HG03025 (cell line): ENCODE measurements around the gene CFAP61.

Experiments used
- ATAC-seq: cut with Tn5 transposase; IDR thresholded peaks from one replicate; pipeline ENCODE4 v1.9.1; 2021; ENCODE audit warnings: mild to moderate bottlenecking, moderate library complexity; ENCODE audit not compliant: unreplicated experiment, low FRiP score

CFAP61 gene

DNA sequence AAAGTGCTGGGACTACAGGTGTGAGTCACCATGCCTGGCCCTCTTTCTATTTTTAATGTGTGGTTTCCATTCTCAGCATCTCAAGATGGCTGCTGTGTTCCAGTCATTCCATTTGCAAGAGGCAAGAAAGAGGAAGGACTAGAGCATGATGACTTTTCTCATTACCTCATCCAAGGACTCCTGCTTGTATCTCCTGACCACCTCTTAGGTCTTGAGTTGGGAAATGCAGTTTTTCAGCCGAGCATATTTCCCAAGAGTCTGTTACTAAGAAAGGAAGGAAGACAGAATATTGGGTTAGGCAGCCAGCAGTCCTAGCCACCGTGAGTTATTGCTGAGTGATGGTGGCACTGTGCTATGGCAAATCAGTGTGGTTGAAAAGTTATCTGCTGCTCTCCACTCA, 207.2 kb downstream of the CFAP61 start:
- no peak for ATAC-seq

DNA sequence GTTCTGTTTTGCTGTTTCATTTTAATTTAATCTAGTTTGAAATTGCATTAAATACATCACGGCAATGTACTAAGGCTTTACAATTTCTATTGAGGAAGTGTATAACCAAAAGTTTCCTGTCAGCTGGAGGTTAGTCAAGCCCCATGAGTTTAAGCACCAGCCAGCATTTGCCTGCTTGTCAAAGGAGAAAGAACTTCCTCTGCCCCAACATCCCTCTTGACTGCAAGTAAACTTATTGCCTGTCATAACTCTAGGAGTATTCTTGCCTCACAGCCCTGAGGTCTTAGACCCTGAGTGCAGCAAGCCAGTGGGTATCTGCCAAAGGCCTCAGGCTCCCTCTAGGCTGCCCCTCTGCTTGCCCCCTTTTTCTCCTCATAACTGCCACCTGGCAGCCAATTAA, 208.8 kb downstream of the CFAP61 start:
- ATAC-seq = no peak

DNA sequence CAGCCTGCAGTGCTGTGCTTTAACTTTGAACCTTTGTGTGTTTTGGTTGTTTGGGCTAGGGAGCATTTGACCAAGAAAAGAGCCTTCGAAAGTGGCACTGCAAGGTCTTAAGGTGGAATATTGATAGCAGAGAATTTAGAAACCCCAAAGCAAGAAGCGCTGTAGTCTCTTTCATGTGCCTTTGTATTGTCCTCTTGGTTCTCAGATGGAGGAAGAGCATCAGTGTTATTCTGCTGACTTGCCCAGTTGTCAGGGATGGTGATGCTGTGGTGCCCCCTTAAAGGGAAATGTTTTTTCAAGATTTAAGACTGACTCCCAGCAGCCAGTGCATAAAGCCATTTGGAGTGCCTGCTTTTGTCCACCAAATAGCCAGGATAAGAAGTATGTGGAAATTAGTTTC, 212.9 kb downstream of the CFAP61 start:
- no peak for ATAC-seq

DNA sequence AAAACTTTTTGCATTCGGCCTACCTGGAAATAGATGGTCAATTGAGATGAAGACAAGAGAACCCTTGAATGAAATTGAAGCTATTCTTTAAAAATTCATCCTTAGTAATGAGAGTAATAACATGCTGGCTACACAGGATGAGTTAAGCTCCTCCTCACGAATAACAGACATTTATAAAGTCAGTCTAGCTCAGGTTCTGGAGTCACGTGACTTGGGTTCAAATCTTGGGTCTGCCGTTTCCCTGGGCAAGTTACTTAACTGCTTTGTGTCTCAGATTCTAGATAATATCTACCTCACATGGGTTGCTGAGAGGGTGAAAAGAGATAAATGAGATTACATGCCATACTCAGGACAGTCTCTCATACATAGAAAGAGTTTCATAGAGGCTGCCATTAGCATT, 214.2 kb downstream of the CFAP61 start:
- ATAC-seq = no peak

DNA sequence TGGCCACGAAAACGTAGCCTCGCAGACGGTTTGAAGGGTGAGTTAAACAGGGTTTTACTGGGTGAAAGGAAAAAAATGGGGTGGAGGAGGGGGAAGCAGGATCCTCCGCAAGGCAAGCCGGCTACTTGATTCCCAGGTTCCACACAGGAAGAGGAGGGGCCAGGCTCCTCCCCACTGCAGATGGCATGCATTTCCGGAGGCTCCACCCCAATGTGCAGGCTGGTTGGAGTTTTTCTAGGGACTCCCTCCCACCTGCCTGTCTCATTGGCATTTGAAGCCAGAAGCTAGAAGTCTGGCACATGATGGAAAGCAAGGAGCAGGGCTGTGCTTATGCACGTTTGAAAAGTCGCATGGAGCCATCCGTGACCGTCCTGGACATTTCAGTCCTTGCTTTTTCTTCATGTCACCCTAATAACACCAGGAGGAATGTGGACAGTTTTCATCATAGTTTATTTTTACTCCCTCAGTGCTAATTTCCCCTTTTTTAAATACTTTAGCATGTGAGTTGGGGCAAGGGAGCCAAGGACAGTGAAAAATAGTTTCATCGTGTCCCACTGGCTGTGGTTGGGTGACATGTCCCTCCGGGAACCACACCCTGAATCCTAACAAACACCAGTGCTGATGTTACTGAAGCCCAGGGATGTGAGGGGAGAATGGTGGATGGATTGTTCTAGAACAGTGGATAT, 215.5 kb downstream of the CFAP61 start:
- ATAC-seq = no peak

DNA sequence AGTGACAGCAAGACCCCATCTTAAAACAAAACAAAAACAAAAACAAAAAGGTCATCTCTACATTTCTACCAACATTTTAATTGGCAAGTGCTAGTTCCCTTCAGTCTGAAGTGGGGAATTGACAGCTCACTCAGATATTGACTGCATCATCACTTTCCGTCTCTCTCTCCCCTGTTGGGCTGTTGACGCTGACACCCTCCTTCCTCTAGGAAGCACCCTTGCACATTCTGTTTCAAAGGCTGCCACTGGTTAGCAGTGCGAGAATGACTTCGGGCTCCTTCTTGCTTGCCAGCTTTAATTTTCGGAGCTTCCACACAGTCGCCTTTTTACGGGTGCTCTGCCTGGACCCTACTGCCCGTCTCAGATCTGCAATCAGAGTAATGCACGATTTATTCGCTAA, 218.9 kb downstream of the CFAP61 start:
- no peak for ATAC-seq

DNA sequence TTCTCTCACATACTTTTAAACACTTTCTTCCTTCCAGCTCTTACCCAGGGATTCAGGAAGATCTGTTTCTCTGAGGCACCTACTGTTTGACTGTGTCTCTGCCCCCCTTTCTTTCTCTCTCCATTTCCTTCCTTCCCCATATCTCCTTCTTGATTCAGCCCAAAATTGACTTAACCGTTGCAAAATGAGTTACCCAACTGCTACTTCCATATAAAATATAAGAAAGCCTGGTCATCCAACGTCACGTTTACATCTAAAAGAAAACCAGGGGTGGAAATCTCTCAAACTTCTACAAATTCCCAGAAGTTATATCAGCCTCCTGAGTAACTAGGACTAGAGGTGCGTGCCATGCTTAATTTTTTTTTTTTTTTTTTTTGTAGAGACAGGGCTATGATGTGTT, 220.4 kb downstream of the CFAP61 start:
- no peak for ATAC-seq

DNA sequence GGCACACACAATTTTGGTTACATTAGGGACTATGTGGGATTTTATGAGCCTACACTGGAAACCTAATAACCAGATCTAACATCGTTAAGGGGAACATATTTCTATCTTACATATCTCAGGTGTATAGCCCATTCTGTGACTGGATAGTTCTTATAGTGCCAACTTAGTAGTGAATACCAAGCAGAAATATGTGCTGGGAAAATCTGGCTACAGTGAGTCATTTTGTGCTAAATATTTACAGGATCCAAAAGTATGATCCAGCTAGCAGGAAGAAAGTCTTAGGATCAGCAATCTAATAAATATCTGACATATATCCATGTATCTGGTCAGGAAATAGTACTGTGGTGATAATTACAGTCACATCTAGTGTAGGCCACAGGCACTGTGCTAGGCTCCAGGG, 221.0 kb downstream of the CFAP61 start:
- ATAC-seq = no peak

DNA sequence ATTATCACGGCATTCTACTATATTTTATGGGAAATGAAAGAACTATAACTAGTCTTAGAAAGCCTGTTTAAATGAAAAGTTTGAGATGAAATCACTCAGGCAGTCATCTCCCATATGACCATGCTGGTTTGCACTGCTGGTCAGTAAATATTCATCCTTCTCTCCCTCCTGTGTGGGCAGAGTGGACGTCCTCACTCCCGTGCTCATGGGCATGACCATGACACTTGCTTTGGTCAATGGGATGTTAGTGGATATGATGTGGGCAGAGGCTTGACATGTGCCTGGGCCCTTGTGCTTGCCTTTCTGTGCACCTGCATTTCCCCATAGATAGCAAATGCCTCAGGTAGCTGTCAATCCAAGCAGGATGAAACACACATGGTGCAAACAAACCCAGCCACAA, 222.5 kb downstream of the CFAP61 start:
- ATAC-seq = no peak

DNA sequence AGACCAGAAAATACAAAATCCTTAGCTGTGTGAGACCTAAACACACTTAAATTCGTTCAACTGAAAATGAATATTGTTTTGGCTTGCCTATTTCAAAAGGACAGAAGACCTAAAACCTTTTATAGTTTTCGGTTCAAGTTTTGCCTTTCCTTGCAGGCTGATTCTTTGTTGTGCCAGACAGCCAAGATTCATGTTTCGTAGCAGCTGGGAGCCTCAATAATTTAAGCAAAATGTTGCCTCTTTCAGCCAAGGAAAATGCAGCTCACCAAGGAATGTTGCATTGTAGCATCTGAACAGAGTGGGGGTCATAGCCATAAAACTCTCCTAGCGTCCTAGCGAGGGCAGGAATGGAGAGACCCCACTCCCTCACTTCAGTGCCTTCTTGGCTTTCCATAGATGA, 223.3 kb downstream of the CFAP61 start:
- no peak for ATAC-seq

DNA sequence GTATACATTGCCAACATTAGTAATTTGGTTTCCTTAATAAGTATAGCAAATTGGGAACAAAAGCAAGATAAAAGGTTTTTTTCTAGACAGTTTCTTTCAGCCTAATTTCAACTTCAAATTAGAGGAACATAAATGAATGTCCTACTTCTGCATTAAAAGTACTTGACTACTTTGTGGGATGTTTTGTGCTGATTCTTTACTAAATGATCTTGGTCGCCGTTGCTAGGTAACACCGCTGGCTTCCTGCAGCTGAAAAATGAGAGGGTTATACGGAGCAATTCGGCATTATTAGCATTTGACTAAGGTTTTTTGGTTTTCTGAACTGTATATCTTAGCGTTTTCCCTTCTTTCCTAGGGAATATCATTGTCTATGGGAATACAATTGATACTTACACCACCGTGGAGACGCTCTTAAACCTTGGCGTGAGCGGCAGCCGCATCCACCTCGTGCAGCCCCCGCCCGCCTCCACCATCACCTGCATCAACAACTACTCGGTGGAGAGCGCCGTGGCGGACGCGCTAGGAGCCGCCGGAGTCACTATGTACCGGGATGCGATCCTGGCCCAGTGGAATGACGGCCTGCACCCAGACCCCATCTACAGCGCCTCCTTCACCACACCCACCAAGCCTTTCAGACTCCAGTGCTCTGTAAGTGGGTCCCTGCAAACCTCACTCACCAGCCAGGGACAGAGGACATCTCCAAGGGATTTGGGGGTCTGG, 224.6 kb downstream of the CFAP61 start:
- ATAC-seq = no peak

DNA sequence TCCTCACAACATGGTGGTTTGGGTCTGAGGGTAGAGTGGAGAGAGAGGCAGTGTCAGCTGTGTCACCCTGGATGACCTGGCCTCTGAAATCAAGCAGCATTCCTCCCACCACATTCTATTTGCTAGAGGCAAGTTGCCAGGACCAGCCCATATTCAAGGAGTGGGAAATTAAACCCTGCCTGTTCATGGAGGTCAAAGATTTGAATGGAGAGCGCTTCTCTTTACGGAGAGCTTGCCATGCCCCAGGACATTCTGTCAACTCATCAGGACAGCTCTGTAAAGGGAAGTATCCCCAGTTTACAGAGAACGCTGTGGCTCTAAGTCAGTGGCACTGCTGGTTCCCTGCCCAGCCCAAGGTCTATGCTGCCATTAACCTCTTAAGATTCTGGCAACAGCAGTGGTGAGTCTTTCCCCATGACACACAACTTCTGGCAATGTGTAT, 225.6 kb downstream of the CFAP61 start:
- no peak for ATAC-seq

DNA sequence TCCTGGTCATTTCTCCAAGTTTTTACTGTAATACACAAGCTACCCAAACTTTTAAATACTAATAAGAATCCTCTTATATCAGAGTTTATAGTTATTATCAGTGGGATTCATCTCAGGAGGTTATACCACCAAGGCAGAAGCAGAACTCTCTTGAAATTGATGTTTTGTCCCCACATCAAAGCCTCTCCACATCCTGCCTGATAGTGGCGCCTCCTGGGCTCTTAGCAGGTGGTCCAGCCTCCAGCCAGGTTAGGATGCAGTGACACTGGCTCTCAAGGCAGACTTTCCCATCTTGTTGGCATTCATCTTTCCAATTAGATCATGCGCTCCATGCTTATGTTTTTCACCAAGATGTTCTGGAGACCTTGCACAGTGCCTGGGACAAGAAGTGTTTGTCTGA, 233.7 kb downstream of the CFAP61 start:
- ATAC-seq = no peak

DNA sequence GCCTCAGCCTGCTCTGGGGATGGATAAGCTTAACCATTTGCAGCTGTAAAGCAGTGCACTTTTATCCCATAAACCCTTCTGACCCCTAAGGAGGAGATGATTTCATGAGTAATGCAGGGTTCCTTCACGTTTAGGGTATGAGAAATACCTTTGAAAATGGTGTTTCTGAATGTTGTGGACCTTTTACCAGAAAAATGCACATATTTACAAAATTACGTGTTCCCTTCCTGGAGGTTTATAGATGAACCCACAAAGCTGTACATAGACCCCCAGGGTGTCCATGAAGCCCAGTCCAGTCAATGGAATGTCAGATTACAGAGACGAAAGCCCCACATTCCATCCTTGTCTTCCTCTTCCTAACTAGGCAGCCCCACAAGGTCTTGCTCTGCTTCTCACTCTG, 237.0 kb downstream of the CFAP61 start:
- no peak for ATAC-seq

DNA sequence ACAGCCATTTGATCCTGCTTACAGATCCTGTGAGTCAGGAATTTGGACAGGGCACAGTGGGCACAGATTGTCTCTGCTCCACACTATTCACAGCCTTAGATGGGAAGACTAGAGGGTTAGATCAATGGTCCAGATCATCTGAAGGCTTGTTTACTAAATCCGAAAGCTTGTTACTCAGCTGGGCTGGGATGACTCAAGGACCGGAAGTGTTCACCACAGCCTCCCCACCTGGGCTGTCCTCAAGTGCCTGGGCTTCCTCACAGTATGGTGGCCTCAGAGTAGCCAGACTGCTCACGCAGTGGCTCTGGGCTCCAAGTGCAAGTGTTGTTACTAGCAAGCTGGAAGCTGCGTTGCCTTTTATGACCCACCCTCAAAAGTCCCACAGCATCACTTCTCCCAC, 240.1 kb downstream of the CFAP61 start:
- ATAC-seq = no peak

DNA sequence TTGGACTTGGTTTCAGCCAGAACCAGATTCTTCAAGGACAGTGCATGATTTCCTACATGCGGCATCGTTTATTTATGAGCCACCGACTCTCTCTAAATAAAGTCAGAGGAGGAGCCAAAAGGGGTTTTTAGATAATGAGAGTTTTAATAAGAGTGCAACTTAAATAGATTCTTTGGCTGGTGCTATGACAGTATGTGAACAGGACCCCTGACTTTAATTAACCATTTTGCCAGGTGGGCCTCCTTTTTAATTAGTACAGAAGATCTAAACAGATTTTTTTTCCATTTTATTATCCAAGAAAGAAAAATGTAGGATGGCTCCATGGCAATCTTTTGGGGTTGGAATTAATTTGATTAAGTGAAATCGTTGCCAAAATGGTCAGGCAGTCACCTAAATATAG, 240.8 kb downstream of the CFAP61 start:
- ATAC-seq = no peak

DNA sequence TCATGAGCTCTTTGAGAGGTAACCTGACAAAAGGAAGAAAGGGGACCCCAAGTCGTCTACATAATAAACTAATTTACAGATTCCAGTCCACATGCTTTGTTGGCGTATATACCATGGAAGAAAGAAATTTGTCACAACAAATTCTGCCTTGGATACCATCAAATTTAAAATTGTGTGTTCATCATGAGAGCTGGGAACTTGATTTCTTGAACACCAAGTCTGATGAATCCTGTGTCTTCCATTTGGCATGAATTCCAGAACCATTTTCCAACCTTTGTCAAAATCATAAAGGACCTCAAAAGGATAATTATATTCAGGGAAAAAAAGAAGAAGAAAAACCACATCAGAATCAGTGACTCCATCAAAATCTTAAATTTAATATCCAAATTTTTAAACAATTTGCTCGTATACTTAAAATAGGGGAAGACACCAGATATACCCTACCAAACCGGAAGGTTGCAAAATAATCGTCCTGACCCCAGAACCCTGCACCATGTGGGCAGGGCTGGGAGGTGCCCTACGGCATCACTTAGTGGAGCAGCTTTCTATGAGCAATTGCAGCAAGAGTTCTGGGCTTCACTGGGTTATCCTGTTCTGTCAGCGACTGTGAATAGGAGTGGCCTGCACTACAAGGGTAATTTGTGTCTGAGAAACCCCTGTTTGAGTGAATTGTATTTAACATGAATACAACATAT, 241.5 kb downstream of the CFAP61 start:
- ATAC-seq = no peak

DNA sequence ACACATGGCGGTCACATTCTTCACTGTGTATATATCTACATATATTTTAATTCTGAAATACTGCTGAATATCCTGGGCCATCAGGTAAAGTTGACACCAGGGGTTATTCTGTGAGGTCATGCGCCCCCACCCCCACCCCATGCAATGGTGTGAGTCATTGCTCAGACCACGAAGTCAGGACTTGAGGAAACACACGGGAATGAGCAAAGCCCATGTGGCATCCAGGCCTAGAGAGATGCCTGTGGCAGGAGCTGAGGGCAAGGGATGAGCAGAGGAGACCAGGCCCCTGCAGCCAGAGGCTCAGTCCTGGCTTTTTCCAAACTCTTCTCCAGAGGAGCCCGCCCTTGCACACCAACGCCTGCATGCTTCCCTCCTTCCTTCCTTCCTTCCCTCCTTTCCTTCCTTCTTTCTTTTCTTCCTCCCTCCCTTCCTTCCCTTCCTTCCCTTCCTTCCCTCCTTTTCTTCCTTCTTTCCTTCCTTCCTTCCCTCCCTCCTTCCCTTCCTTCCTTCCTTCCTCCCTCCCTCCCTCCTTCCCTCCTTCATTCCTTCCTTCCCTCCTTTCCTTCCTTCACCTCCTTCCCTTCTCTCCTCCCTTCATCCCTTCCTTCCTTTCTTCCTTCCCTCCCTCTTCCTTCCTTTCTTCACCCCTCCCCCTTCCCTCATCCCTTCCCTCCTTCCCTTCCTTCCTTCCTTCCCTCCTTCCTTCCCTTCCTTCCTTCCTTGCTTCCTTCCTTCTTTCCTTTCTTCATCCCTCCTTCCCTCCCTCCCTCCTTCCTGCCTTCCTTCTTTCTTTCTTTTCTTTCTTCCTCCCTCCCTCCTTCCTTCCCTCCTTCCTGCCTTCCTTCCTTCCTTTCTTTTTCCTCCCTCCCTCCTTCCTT, 243.5 kb downstream of the CFAP61 start:
- ATAC-seq = no peak

DNA sequence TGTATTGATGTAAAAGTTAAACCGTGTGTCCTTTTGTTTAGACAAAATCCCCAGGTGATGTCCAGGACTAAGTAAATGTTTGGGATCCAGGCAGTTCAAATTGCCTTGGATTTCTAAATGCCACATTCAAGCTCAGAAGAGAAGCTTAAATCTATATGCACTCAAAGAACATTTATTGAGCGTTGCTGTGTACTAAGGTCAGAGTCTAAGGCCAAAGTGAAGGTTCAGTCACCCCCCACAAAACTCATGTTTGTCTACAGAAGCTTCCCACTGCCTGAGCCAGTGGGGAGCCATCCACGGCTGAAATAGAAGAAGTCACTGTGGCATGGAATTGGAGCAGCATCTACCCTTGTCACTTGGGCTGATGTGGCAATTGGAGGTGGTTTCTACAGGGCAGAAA, 244.8 kb downstream of the CFAP61 start:
- ATAC-seq = no peak

DNA sequence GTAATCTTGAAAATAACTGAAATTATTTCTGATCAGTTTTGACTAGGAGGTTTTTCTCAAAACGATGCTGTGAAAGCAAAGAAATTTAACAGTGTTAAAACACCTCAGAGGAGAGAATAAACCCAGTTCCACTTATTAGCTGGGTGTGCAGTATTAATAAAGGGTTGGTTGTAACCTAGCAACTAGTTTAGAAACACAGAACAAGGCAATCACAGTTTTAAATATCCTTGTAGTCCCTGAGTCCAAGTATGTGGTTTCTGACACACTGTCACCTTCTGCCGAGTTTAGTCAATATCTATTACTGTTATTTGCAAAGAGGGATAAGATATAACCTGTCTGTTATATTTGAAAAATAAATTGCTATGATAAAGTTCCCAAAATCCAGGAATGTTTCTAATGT, 245.4 kb downstream of the CFAP61 start:
- no peak for ATAC-seq

DNA sequence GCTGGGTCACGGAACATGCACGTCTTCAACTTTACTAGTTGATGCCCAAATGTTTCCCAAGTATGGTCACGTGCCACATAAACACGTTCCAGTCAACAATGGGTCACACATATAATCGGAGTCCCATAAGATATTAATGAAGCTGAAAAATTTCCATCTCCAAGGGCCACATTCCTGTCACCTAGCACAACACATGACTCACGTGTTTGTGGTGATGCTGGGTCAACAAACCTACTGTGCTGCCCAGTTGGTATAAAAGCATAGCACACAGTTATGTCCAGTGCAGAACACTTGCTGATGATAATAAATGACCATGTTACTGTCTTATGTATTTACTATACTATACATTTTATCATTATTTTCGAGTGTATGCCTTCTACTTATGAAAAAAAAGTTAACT, 247.6 kb downstream of the CFAP61 start:
- ATAC-seq = no peak
